HG03095 (cell line): ENCODE results near the gene KLF13.
A peak's percentile ranks its signal among the peaks of the same experiment; 100 is the strongest.

Source experiments
- ATAC-seq: cut with Tn5 transposase; IDR thresholded peaks from one replicate; pipeline ENCODE4 v1.9.1; 2021; ENCODE audit warnings: moderate library complexity; ENCODE audit not compliant: unreplicated experiment

Gene KLF13

GRCh38 chr15:31330836-31331235 is 4.2 kb downstream of the KLF13 start:
- no peak for ATAC-seq

- ATAC-seq: no peak
These were observed 4.8 kb downstream of the KLF13 start for GRCh38 chr15:31331389-31331788.

GRCh38 chr15:31332020-31332680 is 5.5 kb downstream of the KLF13 start:
- ATAC-seq: no peak

GRCh38 chr15:31332681-31333071 is 6.0 kb downstream of the KLF13 start:
- ATAC-seq: no peak

GRCh38 chr15:31333119-31333518 is 6.5 kb downstream of the KLF13 start:
- no peak for ATAC-seq

- ATAC-seq: no peak
These were observed 7.2 kb downstream of the KLF13 start for GRCh38 chr15:31333820-31334219.

GRCh38 chr15:31335989-31336592 is 9.5 kb downstream of the KLF13 start:
- ATAC-seq: no peak

GRCh38 chr15:31336593-31337295 is 10.1 kb downstream of the KLF13 start:
- no peak for ATAC-seq

- ATAC-seq: no peak
These were observed 10.9 kb downstream of the KLF13 start for GRCh38 chr15:31337352-31338031.

- peak; percentile 36 for ATAC-seq
These were observed 11.8 kb downstream of the KLF13 start for GRCh38 chr15:31338318-31338878.

- peak; percentile 46 for ATAC-seq
These were observed 12.4 kb downstream of the KLF13 start for GRCh38 chr15:31338879-31339557.

- ATAC-seq: no peak
These were observed 12.9 kb downstream of the KLF13 start for GRCh38 chr15:31339558-31339895.

- no peak for ATAC-seq
These were observed 13.4 kb downstream of the KLF13 start for GRCh38 chr15:31340047-31340446.

GRCh38 chr15:31340592-31340991 is 14.0 kb downstream of the KLF13 start:
- no peak for ATAC-seq

GRCh38 chr15:31341071-31341470 is 14.4 kb downstream of the KLF13 start:
- no peak for ATAC-seq

GRCh38 chr15:31341496-31342195 is 15.0 kb downstream of the KLF13 start:
- no peak for ATAC-seq

- ATAC-seq: no peak
These were observed 15.7 kb downstream of the KLF13 start for GRCh38 chr15:31342381-31342780.

GRCh38 chr15:31342781-31343626 is 16.4 kb downstream of the KLF13 start:
- no peak for ATAC-seq

GRCh38 chr15:31343831-31344230 is 17.2 kb downstream of the KLF13 start:
- no peak for ATAC-seq
